Measurements from ENCODE around the gene OOSP4A.
A peak's percentile ranks its signal among the peaks of the same experiment; 100 is the strongest.

OOSP4A gene

DNA sequence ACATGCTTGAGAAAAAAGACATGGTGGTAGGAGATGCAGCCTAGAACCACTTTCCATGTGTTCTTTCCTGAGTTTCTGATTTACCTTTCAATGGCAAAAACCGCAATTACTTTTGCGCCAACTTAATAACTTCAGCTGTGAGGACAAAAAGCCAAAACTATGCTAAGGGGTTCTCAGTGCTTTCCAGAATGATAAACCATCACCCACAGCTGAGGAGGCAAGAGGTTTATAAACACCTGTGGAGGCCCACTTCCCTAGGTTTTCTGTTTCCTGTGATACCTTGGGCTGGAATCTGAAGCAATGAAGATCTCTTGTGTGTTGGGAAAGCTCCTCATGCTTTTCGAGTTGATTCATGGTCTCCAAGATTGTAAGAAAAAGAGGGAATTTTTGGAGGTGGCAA lies at the start of gene OOSP4A:
OOSP4A (plus strand) TSS at position 301 of the 400 bp plus-strand sequence; CDS start at position 301, 0 bp downstream.
- H3K4me3 ChIP-seq (ENCODE audit: low read depth, low read length): no peak within 1 kb of the TSS
- TF ChIP-seq CTCF (IDR thresholded peaks at IDR 0.05; ENCODE audit: borderline replicate concordance, insufficient read depth, low read depth, low read length): no peak

DNA sequence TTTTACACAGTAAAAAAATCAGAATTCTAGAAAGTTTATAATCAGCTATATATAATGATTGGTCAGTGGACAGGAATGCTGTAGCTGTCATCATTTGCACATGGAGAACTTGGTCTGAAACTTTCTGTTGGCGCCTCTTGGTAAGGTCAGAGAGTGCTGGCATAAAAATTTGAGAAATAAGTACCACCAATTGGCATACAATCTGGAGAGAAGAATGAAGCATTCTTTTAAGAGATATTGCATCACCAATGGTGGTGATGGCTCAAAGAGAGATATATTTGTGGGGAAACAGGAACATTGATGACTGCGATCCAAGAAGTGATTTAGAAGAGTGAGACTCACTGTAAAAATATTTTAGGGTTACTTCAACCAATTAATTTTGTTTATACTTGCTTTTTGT lies 45.4 kb upstream of the OOSP4A start:
- TF ChIP-seq CTCF (IDR thresholded peaks at IDR 0.05; ENCODE audit: borderline replicate concordance, insufficient read depth, low read depth, low read length): no peak
- no peak overlapping the region for H3K4me3 ChIP-seq (ENCODE audit: low read depth, low read length)

DNA sequence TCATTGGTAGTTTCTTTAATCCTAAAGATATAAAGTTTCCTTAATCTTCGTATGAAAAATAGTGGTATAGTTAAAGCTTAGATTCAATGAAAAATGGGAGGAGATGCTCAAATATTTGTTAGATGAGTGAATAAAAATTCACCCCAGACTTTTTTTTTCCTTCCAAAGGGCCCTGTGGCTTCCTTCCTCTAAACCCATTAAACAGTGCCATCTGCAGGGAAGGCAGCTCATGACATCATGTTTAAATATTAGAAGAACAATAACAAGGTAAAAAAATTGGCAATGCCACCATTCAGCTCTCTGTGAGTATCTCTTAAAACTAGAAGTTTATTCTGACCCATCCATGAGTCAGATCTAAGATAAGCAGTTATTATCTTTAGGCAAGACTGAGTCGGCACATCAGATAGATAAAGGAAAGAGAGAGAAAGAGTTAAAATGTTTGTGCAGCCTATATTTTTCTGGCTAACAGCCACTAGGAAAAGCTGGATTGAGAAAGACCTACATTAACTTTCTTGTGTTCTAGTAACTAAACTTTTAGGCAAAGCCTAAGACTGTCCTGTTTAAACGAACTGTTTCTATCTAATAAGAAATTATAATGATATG lies 44.7 kb upstream of the OOSP4A start:
- peak; percentile 21; the same call in 1 of the 2 replicates for TF ChIP-seq CTCF (IDR thresholded peaks at IDR 0.05; ENCODE audit: borderline replicate concordance, insufficient read depth, low read depth, low read length)
- no peak overlapping the region for H3K4me3 ChIP-seq (ENCODE audit: low read depth, low read length)

DNA sequence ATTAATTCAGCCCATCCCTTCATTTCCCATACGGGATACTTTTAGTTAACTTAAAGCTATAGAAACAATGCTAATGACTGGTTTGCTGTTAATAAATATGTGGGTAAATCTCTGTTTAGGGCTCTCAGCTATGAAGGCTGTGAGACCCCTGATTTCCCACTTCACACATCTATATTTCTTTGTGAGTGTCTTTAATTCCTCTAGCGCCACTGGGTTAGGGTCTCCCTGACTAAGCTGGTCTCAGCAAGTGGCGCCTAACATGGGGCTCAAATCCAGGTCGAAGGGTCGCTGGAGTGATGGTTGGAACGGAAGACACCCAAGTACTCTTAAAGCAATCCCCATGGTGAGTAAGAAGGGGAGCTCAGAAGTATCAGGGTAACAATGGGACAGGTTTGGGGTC lies 40.0 kb upstream of the OOSP4A start:
- H3K4me3 ChIP-seq (ENCODE audit: low read depth, low read length): no peak overlapping the region
- TF ChIP-seq CTCF (IDR thresholded peaks at IDR 0.05; ENCODE audit: borderline replicate concordance, insufficient read depth, low read depth, low read length): no peak

- H3K4me3 ChIP-seq (ENCODE audit: low read depth, low read length): no peak overlapping the region
- no peak for TF ChIP-seq CTCF (IDR thresholded peaks at IDR 0.05; ENCODE audit: borderline replicate concordance, insufficient read depth, low read depth, low read length)
These were observed 32.1 kb upstream of the OOSP4A start for GRCh38 chr11:59931688-59932087.

GRCh38 chr11:59938132-59938531 lies 25.7 kb upstream of the OOSP4A start, which contains the start of gene OOSP1:
Gene OOSP1 (plus strand): TSS chr11:59938432. CDS start chr11:59938455, 23 bp downstream.
- no peak within 1 kb of the TSS for H3K4me3 ChIP-seq (ENCODE audit: low read depth, low read length)
- TF ChIP-seq CTCF (IDR thresholded peaks at IDR 0.05; ENCODE audit: borderline replicate concordance, insufficient read depth, low read depth, low read length): no peak

DNA sequence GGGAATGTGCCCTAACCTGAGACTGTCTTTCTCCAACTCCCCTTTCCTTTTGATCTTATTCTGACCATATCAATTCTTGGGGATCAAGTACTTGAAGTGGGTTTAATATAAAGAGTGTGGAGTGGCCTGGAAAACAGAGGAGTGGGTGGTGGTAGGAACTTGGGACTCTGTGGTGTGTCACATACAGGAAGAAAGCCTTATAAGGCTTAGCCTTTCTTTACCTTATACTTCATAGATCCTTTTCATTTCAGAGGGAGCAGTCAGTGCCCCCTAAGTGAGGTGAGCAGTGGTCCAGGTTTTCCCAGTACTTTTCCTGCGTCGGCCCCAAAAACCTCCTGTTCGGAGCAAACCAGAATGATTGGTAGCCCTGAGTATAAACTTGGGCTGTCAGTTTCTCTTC lies 25.1 kb upstream of the OOSP4A start:
- no peak for TF ChIP-seq CTCF (IDR thresholded peaks at IDR 0.05; ENCODE audit: borderline replicate concordance, insufficient read depth, low read depth, low read length)
- H3K4me3 ChIP-seq (ENCODE audit: low read depth, low read length): no peak overlapping the region

All from GM12875 (cell line).